H1 (cell line): ENCODE results near the gene SLC9A5. TPM values are rescaled to one million over a fixed set of nuclear protein-coding genes. Genes with fewer than 3 reads are reported as not detected.

Source experiments
- CTCF ChIA-PET: fragments of 300-600 bp; sonication (Branson Sonifier 250); formaldehyde crosslinking; loops from one replicate; lab custom pipeline; 2021; ENCODE audit not compliant: partially characterized antibody; lab: Charles Lee
- POLR2A ChIA-PET: fragments of 300-600 bp; sonication (Branson Sonifier 250); formaldehyde crosslinking; loops from one replicate; lab custom pipeline; 2021; ENCODE audit warnings: inconsistent platforms; ENCODE audit not compliant: partially characterized antibody; lab: Charles Lee
- DNase-seq, 2 experiments: peaks; one replicate each; pipeline versions ENCODE4 v3.0.0 to v3.0.0-alpha.2; 2010 to 2022; ENCODE audit warnings: low spot score in 2 of 2, low read depth in 1 of 2, mixed read lengths in 1 of 2
- FAIRE-seq: peaks from 2 replicates; lab custom pipeline; 2011; peaks lifted over from hg19 to GRCh38; lab: Jason Lieb, UNC
- H2AFZ ChIP-seq: 2 replicates; pipeline ENCODE4 v1.8.1; 2012; ENCODE audit warnings: low read length, inconsistent platforms
- H2AK5ac ChIP-seq: 2 replicates; pipeline ENCODE4 v1.6.1; 2013; ENCODE audit warnings: low read depth, low read length
- H2BK120ac ChIP-seq: replicated peaks from 2 replicates; pipeline ENCODE3; 2013; ENCODE audit warnings: low read depth, low read length, inconsistent platforms
- H2BK12ac ChIP-seq: 2 replicates; pipeline ENCODE4 v1.6.1; 2013; ENCODE audit warnings: low read depth, low read length
- H2BK15ac ChIP-seq: 2 replicates; pipeline ENCODE4 v1.6.1; 2013; ENCODE audit warnings: low read length
- H2BK20ac ChIP-seq: 2 replicates; pipeline ENCODE4 v1.6.1; 2013; ENCODE audit warnings: low read length
- H2BK5ac ChIP-seq: 2 replicates; pipeline ENCODE4 v1.6.1; 2013; ENCODE audit warnings: low read depth, low read length
- H3K14ac ChIP-seq: 2 replicates; pipeline ENCODE4 v1.6.1; 2013; ENCODE audit warnings: inconsistent platforms; ENCODE audit not compliant: insufficient read length
- H3K18ac ChIP-seq: 2 replicates; pipeline ENCODE4 v1.6.1; 2013; ENCODE audit warnings: low read length; ENCODE audit errors: extremely low read depth
- H3K23ac ChIP-seq: 2 replicates; pipeline ENCODE4 v1.6.1; 2013; ENCODE audit warnings: inconsistent platforms; ENCODE audit not compliant: insufficient read length
- H3K23me2 ChIP-seq: 2 replicates; pipeline ENCODE4 v1.6.1; 2013; ENCODE audit warnings: low read depth, low read length
- H3K27ac ChIP-seq: 2 replicates; pipeline ENCODE4 v1.6.1; 2011; ENCODE audit warnings: low read depth, low read length, inconsistent platforms
- H3K27me3 ChIP-seq, 4 experiments: replicated peaks in 1 of 4; 1 replicate in 1 of 4; 2 replicates in 3 of 4; pipeline versions ENCODE4 v1.6.1 to v1.8.1; 2011 to 2013; ENCODE audit warnings: low read length in 3 of 4, mild to moderate bottlenecking in 3 of 4, inconsistent platforms in 2 of 4, mixed read lengths in 2 of 4, moderate library complexity in 1 of 4; ENCODE audit not compliant: control insufficient read depth in 3 of 4, insufficient read depth in 3 of 4; ENCODE audit errors: extremely low read depth in 1 of 4
- H3K36me3 ChIP-seq, 4 experiments: 2 replicates each; pipeline versions ENCODE4 v1.6.1 to v1.8.1; 2011 to 2013; ENCODE audit warnings: mild to moderate bottlenecking in 4 of 4, low read length in 3 of 4, moderate library complexity in 2 of 4, control low read depth in 1 of 4, inconsistent platforms in 1 of 4; ENCODE audit not compliant: insufficient read depth in 4 of 4, control insufficient read depth in 2 of 4
- H3K4ac ChIP-seq: replicated peaks from 2 replicates; pipeline ENCODE3; 2013; ENCODE audit warnings: low read length, low read depth, mixed read lengths, inconsistent platforms; ENCODE audit not compliant: insufficient read length
- H3K4me1 ChIP-seq, 4 experiments: replicated peaks in 1 of 4; 1 replicate in 1 of 4; 2 replicates in 3 of 4; pipeline versions ENCODE4 v1.6.1 to v1.8.1; 2011 to 2013; ENCODE audit warnings: low read length in 3 of 4, inconsistent platforms in 2 of 4, mixed read lengths in 1 of 4; ENCODE audit not compliant: insufficient read depth in 4 of 4, control insufficient read depth in 3 of 4
- H3K4me2 ChIP-seq, 2 experiments: 2 replicates each; pipeline versions ENCODE4 v1.6.1 to v1.8.1; 2011 to 2013; ENCODE audit warnings: low read depth in 2 of 2, low read length in 2 of 2, control low read depth in 1 of 2, inconsistent platforms in 1 of 2, mild to moderate bottlenecking in 1 of 2; ENCODE audit not compliant: insufficient read depth in 1 of 2
- H3K4me3 ChIP-seq, 4 experiments: fragments of 200-600, 300-600 bp in 1 of 4; sonication (generic), shearing (Covaris generic), sonication (Bioruptor Twin) in 1 of 4; 2 replicates each; pipeline versions ENCODE4 v1.5.1 to v1.8.1; 2011 to 2016; ENCODE audit warnings: low read length in 4 of 4, low read depth in 3 of 4, control low read depth in 2 of 4, inconsistent platforms in 2 of 4, mild to moderate bottlenecking in 2 of 4, mixed read lengths in 1 of 4, moderate library complexity in 1 of 4; ENCODE audit not compliant: insufficient read depth in 2 of 4; ENCODE audit errors: extremely low read depth in 1 of 4
- H3K56ac ChIP-seq: replicated peaks from 2 replicates; pipeline ENCODE3; 2013; ENCODE audit warnings: low read depth, mild to moderate bottlenecking, mixed read lengths, low read length, inconsistent platforms; ENCODE audit not compliant: insufficient read length
- H3K79me1 ChIP-seq: 2 replicates; pipeline ENCODE4 v1.6.1; 2013; ENCODE audit warnings: low read depth, low read length, control low read depth
- H3K79me2 ChIP-seq, 2 experiments: 2 replicates each; pipeline versions ENCODE4 v1.6.1 to v1.8.1; 2012 to 2013; ENCODE audit warnings: low read length in 2 of 2, mild to moderate bottlenecking in 2 of 2, inconsistent platforms in 1 of 2; ENCODE audit not compliant: insufficient read depth in 2 of 2, control insufficient read depth in 1 of 2
- H3K9ac ChIP-seq, 4 experiments: replicated peaks in 1 of 4; 1 replicate in 1 of 4; 2 replicates in 3 of 4; pipeline versions ENCODE4 v1.6.1 to v1.8.1; 2011 to 2013; ENCODE audit warnings: low read depth in 3 of 4, low read length in 3 of 4, control low read depth in 2 of 4, mild to moderate bottlenecking in 2 of 4, moderate library complexity in 2 of 4, inconsistent platforms in 1 of 4; ENCODE audit errors: extremely low read depth in 1 of 4
- H3K9me3 ChIP-seq, 2 experiments: 2 replicates each; pipeline versions ENCODE4 v1.6.1 to v1.8.1; 2012 to 2013; ENCODE audit warnings: mild to moderate bottlenecking in 2 of 2, moderate library complexity in 2 of 2, control low read depth in 1 of 2, inconsistent platforms in 1 of 2, low read depth in 1 of 2, low read length in 1 of 2, mixed read lengths in 1 of 2; ENCODE audit not compliant: insufficient read depth in 2 of 2
- H4K20me1 ChIP-seq, 2 experiments: replicated peaks in 1 of 2; 2 replicates each; pipeline versions ENCODE3 to v1.8.1; 2011 to 2013; ENCODE audit warnings: inconsistent platforms in 2 of 2, low read length in 2 of 2, mild to moderate bottlenecking in 1 of 2; ENCODE audit not compliant: insufficient read depth in 2 of 2, control insufficient read depth in 1 of 2
- H4K5ac ChIP-seq: 2 replicates; pipeline ENCODE4 v1.6.1; 2013; ENCODE audit warnings: low read length, low read depth, mixed read lengths, inconsistent platforms; ENCODE audit not compliant: insufficient read length
- H4K8ac ChIP-seq: 2 replicates; pipeline ENCODE4 v1.8.0; 2013; ENCODE audit warnings: mild to moderate bottlenecking, moderate library complexity, low read length, inconsistent platforms; ENCODE audit not compliant: insufficient read depth; ENCODE audit errors: extremely low read depth
- H4K91ac ChIP-seq: replicated peaks from 2 replicates; pipeline ENCODE3; 2013; ENCODE audit warnings: low read length, mixed read lengths, inconsistent platforms; ENCODE audit not compliant: insufficient read length
- BCL11A ChIP-seq, 2 experiments: IDR thresholded peaks; one replicate each; pipeline ENCODE4 v1.6.1; 2011; ENCODE audit warnings: low read depth in 2 of 2, low read length in 2 of 2, mild to moderate bottlenecking in 2 of 2
- BRCA1 ChIP-seq: IDR thresholded peaks from 2 replicates; pipeline ENCODE4 v1.6.1; 2012; ENCODE audit warnings: low read depth, low read length, improper control_type of control experiment
- CHD1 ChIP-seq: IDR thresholded peaks from 2 replicates; pipeline ENCODE4 v1.6.1; 2012; ENCODE audit warnings: low read depth, low read length, improper control_type of control experiment
- CREB1 ChIP-seq: IDR thresholded peaks from 2 replicates; pipeline ENCODE4 v1.6.1; 2012; ENCODE audit warnings: inconsistent platforms
- HDAC6 ChIP-seq: IDR thresholded peaks from one replicate; pipeline ENCODE4 v1.7.1; 2012; ENCODE audit warnings: low read depth, mild to moderate bottlenecking, inconsistent platforms, low read length, moderate library complexity
- JUN ChIP-seq: IDR thresholded peaks from 2 replicates; pipeline ENCODE4 v1.6.1; 2011; ENCODE audit warnings: low read depth, mild to moderate bottlenecking, improper control_type of control experiment, low read length
- POLR2AphosphoS5 ChIP-seq: IDR thresholded peaks from 2 replicates; pipeline ENCODE4 v1.6.1; 2011; ENCODE audit warnings: low read depth, low read length
- RAD21 ChIP-seq, 2 experiments: IDR thresholded peaks in 1 of 2; conservative IDR thresholded peaks in 1 of 2; 2 replicates each; pipeline ENCODE4 v1.6.1; 2011; ENCODE audit warnings: low read depth in 2 of 2, low read length in 2 of 2, improper control_type of control experiment in 1 of 2, inconsistent platforms in 1 of 2, mild to moderate bottlenecking in 1 of 2, moderate library complexity in 1 of 2
- RBBP5 ChIP-seq: IDR thresholded peaks from 2 replicates; pipeline ENCODE4 v1.7.1; 2012; ENCODE audit warnings: low read depth, mild to moderate bottlenecking, inconsistent platforms, low read length, moderate library complexity, borderline replicate concordance
- SAP30 ChIP-seq: fragments of 300-600 bp; sonication (generic); IDR thresholded peaks from 2 replicates; pipeline ENCODE4 v1.7.1; 2012; ENCODE audit warnings: low read length, moderate library complexity, mild to moderate bottlenecking, inconsistent platforms; ENCODE audit not compliant: insufficient read depth, insufficient replicate concordance
- SIX5 ChIP-seq: IDR thresholded peaks from 2 replicates; pipeline ENCODE4 v1.6.1; 2011; ENCODE audit warnings: mild to moderate bottlenecking, low read depth, low read length
- SP1 ChIP-seq: IDR thresholded peaks from 2 replicates; pipeline ENCODE4 v1.6.1; 2011; ENCODE audit warnings: low read depth, low read length
- TAF1 ChIP-seq: IDR thresholded peaks from 2 replicates; pipeline ENCODE4 v1.6.1; 2011; ENCODE audit warnings: mild to moderate bottlenecking, low read depth, low read length
- TAF7 ChIP-seq: optimal IDR thresholded peaks from 2 replicates; pipeline ENCODE3; 2011; ENCODE audit warnings: low read depth, mild to moderate bottlenecking, inconsistent platforms, low read length, moderate library complexity, borderline replicate concordance
- TCF12 ChIP-seq: IDR thresholded peaks from 2 replicates; pipeline ENCODE4 v1.6.1; 2011; ENCODE audit warnings: low read depth, mild to moderate bottlenecking, low read length
- WGBS, 2 experiments: shearing (Covaris generic) in 1 of 2; methylation state at CpG; one replicate each; pipeline versions ENCODE4 v1.1.6 to v1.1.7; 2013 to 2015; ENCODE audit warnings: low lambda C conversion rate in 2 of 2, mixed read lengths in 2 of 2, inconsistent platforms in 1 of 2, low coverage in 1 of 2, missing lambda C conversion rate in 1 of 2; ENCODE audit not compliant: insufficient replicate concordance in 2 of 2, insufficient coverage in 1 of 2, insufficient read length in 1 of 2; ENCODE audit errors: extremely low coverage in 1 of 2, missing lambda C conversion rate in 1 of 2; 5-methylcytosine and 5-hydroxymethylcytosine counted together
- polyA plus RNA-seq, 7 experiments: library from polyadenylated mRNA; depleted of rRNA in 3 of 7; stranded (reverse) in 5 of 7; unstranded in 2 of 7; fragments of >200 nt in 5 of 7; fragments of 200-250 nt in 2 of 7; gene quantifications; 1 replicate in 5 of 7; 2 replicates in 1 of 7; 4 replicates in 1 of 7; pipeline versions ENCODE4 v1.2.1 to v1.2.3, GENCODE V29; 2011 to 2013; ENCODE audit warnings: missing spikeins in 2 of 7, mixed read lengths in 2 of 7
- total RNA-seq: library from RNA; stranded (reverse); fragmentation: NEBNext Ultra II Directional; extraction: Animal tissue kit (Norgen Biotek cat#: 25700); gene quantifications from 2 replicates; pipeline ENCODE4 v1.2.1, GENCODE V29; 2021

Gene SLC9A5
- total and polyA plus RNA-seq, 2 of the 8 experiments (the other 6 are each of a cell fraction or from before 2014, with no cell fraction given), result 7.9 to 8.6 TPM

GRCh38 chr16:67264866-67265265, 16.1 kb downstream of the SLC9A5 start:
- H3K79me1 ChIP-seq, result no peaks in the 10 kb centered on the region
- no peak overlapping the region for H3K27ac ChIP-seq
- ChIA-PET POLR2A (interaction anchor here (0.9 to 2.8 kb wide), 6 partner anchors 15 to 66 kb away, joined by 3 to 12 read pairs (median 4); partner anchors contain the start of gene SLC9A5), CTCF (interaction anchor here (0.8 to 14.4 kb wide), 14 partner anchors 9 to 299 kb away, joined by 3 to 217 read pairs (median 4); partner anchors contain the start of genes FHOD1, KCTD19, LRRC36 and PLEKHG4)
- DNase-seq (no peak), FAIRE-seq (no peak)
- no peaks in the 10 kb centered on the region for H3K79me2 ChIP-seq
- no peak for TF ChIP-seq TAF7
- TF ChIP-seq BCL11A (IDR thresholded peaks at IDR 0.05; ENCODE audit: low read depth in 2 of 2, low read length in 2 of 2), result no peak
- no peak for TF ChIP-seq TCF12
- no peak for TF ChIP-seq POLR2AphosphoS5
- no peak for TF ChIP-seq JUN
- TF ChIP-seq CREB1, result no peak
- no peak for TF ChIP-seq RBBP5
- TF ChIP-seq RAD21 (IDR thresholded peaks at IDR 0.05 in 1 of 2, conservative IDR thresholded peaks at IDR 0.05 in 1 of 2; ENCODE audit: low read depth in 2 of 2, low read length in 2 of 2), result no peak
- TF ChIP-seq CHD1, result no peak
- no peak for TF ChIP-seq TAF1
- no peak for TF ChIP-seq SP1
- no peak for TF ChIP-seq SIX5
- no peak for TF ChIP-seq BRCA1
- no peak for TF ChIP-seq HDAC6
- TF ChIP-seq SAP30, result no peak
- H3K56ac ChIP-seq, result no peak overlapping the region
- H2BK5ac ChIP-seq, result no peak overlapping the region
- H3K18ac ChIP-seq, result no peak overlapping the region
- H3K9me3 ChIP-seq, result no peaks in the 10 kb centered on the region
- no peak overlapping the region for H2BK120ac ChIP-seq
- no peaks in the 10 kb centered on the region; a peak in 1 of 7 replicates for H3K27me3 ChIP-seq
- H3K23me2 ChIP-seq, result no peaks in the 10 kb centered on the region
- H3K9ac ChIP-seq, result no peak overlapping the region
- no peak overlapping the region for H2AFZ ChIP-seq
- 91% methylated on average over 5 of the region's 5 CpGs; no CpG with 5 or more reads in 1 of the 2 experiments for WGBS, 2 experiments
- no peak overlapping the region for H3K4me3 ChIP-seq
- H4K91ac ChIP-seq, result no peak overlapping the region
- H2BK20ac ChIP-seq, result no peak overlapping the region
- no peaks in the 10 kb centered on the region for H3K36me3 ChIP-seq
- H3K14ac ChIP-seq, result no peak overlapping the region
- H4K8ac ChIP-seq, result no peak overlapping the region
- H3K23ac ChIP-seq, result no peak overlapping the region
- H2BK12ac ChIP-seq, result no peak overlapping the region
- no peak overlapping the region for H4K5ac ChIP-seq
- no peaks in the 10 kb centered on the region; a peak in 1 of 7 replicates for H3K4me1 ChIP-seq
- no peak overlapping the region for H3K4ac ChIP-seq
- peaks cover 2 to 4% of the 10 kb centered on the region in 2 experiments for H4K20me1 ChIP-seq
- no peak overlapping the region for H3K4me2 ChIP-seq
- H2BK15ac ChIP-seq, result no peak overlapping the region
- H2AK5ac ChIP-seq, result no peak overlapping the region
